Measurements from ENCODE around the gene SPEM3. TPM values are rescaled to one million over a fixed set of nuclear protein-coding genes. Genes with fewer than 3 reads are reported as not detected.

SPEM3 gene
- total and polyA plus RNA-seq, 2 of the 13 experiments (the other 11 are each of a cell fraction or from before 2014, with no cell fraction given) = not detected

- TF ChIP-seq ARID4A (CRISPR knock-in tag; IDR thresholded peaks at IDR 0.05; ENCODE audit: borderline replicate concordance) = no peak
Observed at GRCh38 chr17:7384489-7385081, 44.1 kb upstream of the SPEM3 start (continued).

GRCh38 chr17:7388856-7389255, 39.8 kb upstream of the SPEM3 start:
- Histone ChIP-seq H3K27me3 (ENCODE audit: control insufficient read depth in 1 of 2, insufficient read depth in 2 of 2, low read length in 2 of 2) (no peaks in the 10 kb centered on the region), H3K36me3 (replicated peaks in 1 of 2; ENCODE audit: control insufficient read depth in 1 of 2, insufficient read depth in 2 of 2, low read length in 2 of 2) (peaks cover 0 to 2% of the 10 kb centered on the region in 2 experiments; a peak in 2 of 5 replicates), H3K9ac (ENCODE audit: insufficient read depth, low read depth, low read length) (no peak overlapping the region), H3K4me3 (replicated peaks in 1 of 3; ENCODE audit: insufficient read depth in 1 of 3, low read depth in 2 of 3, low read length in 3 of 3) (no peak overlapping the region), H3K4me1 (ENCODE audit: insufficient read depth, low read length) (peaks cover 7% of the 10 kb centered on the region; the same call in 1 of the 2 replicates), H3K27ac (ENCODE audit: extremely low read length, insufficient read depth, low read length) (no peak overlapping the region), H4K20me1 (ENCODE audit: insufficient read depth, low read length) (no peaks in the 10 kb centered on the region), H3K79me2 (ENCODE audit: insufficient read depth, low read length) (no peaks in the 10 kb centered on the region), H3K4me2 (ENCODE audit: low read depth, low read length) (no peak overlapping the region), H3K9me3 (ENCODE audit: low read length) (no peaks in the 10 kb centered on the region), H2AFZ (ENCODE audit: low read length) (no peak overlapping the region)
- ATAC-seq (no peak), DNase-seq (ENCODE audit: low spot score) (no peak), FAIRE-seq (no peak)
- ChIA-PET POLR2A (interaction anchor here (2.4 kb wide), 1 partner anchor 15 kb away, joined by 12 read pairs; the partner anchor contains the start of gene TMEM256), CTCF (ENCODE audit: low intra/inter-chr PET ratio, low total read pairs) (no interaction called here)
- WGBS (ENCODE audit: low lambda C conversion rate) = 87% methylated on average over 3 of the region's 10 CpGs
- TF ChIP-seq HNF4A (CRISPR knock-in tag; IDR thresholded peaks at IDR 0.05) (no peak), YEATS4 (CRISPR knock-in tag; IDR thresholded peaks at IDR 0.05; ENCODE audit: borderline replicate concordance) (no peak)
- BruUV-seq (replicated peaks) = no TSS peak
- intact Hi-C loops (cut with micrococcal nuclease; ENCODE audit: unreplicated experiment) (no loop called here), in situ Hi-C loops (cut with HindIII; ENCODE audit: extremely low pct_ligation_motif_present, low pct_unique_long_range_greater_than_20kb) (no loop called here)

Measured in HepG2 (cell line).